Frontal cortex (tissue), 4 donors: Measurements from ENCODE around the gene ARHGAP19. TPM values are rescaled to one million over a fixed set of nuclear protein-coding genes. Genes with fewer than 3 reads are reported as not detected.
A peak's percentile ranks its signal among the peaks of the same experiment; 100 is the strongest.

ENCODE experiments used
- DNase-seq, 2 donors: peaks; one replicate each; pipeline ENCODE4 v3.0.0; 2012; ENCODE audit warnings: low spot score in 2 of 2
- FAIRE-seq: peaks from 2 replicates; lab custom pipeline; 2012; peaks lifted over from hg19 to GRCh38; lab: Jason Lieb, UNC
- total RNA-seq: library from RNA; depleted of rRNA; stranded (reverse); fragments of >200 nt; gene quantifications from one replicate; pipeline ENCODE4 v1.2.3, GENCODE V29; 2014
- donor health status: control.
- donor health status: control.
- donor health status: control.

The ARHGAP19 gene
- total RNA-seq, 1 donor from 2014 or later = 7.7 TPM

DNA sequence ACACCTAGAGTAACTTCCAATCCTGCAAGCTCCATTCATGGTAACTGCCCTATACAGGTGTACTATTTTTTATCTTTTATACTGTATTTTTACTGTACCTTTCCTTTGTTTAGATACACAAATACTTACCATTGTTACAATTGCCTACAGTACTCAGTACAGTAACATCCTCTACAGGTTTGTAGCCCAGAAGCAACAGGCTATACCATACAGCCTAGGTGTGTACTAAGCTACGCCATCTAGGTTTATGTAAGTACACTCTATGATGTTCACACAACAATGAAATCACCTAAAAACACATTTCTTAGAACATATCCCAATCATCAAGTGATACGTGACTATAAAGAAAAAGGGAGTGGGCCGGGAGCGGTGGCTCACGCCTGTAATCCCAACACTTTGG is 53.6 kb downstream of the ARHGAP19 start:
- no peak for DNase-seq
- FAIRE-seq = no peak

DNA sequence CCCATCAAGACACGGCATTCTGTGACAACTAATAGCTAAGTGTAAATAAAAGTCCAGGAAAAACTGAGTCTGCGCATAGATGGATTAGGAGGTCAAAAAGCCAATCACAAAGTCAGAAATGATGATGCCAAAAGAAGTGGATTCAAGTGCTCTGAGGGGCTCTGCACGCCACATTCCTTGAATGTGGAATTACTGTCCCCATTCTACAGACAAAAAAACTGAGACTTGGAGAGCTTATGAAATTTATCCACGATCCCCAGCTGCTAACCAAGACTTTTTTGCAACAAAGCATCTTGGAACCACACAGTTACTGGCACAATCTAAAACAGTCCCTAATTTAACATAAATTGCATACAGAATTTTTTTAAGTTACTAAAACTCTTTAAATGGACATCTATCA is 57.1 kb downstream of the ARHGAP19 start:
- no peak for DNase-seq
- no peak for FAIRE-seq

DNA sequence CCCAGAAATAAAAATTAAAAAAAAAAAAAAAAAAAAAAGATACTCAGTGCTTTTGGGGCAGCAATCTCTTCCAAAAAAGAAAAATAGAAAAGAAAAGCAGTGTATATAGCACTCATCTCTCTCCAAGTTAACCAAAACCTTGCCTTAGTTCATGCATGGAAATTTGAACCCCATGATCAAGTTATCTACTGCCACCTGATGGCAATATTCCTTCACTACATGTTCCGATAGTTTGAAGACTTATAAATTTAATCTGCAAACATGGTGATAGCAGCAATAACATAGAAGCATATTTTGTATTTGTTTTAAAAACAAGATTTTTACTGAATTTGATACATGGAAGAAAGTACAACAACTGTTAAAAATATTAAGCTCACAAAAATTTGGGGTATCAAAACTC is 58.0 kb downstream of the ARHGAP19 start:
- peak; percentile 57 for FAIRE-seq
- DNase-seq = peak in 1 of 2 donors; percentile 18

DNA sequence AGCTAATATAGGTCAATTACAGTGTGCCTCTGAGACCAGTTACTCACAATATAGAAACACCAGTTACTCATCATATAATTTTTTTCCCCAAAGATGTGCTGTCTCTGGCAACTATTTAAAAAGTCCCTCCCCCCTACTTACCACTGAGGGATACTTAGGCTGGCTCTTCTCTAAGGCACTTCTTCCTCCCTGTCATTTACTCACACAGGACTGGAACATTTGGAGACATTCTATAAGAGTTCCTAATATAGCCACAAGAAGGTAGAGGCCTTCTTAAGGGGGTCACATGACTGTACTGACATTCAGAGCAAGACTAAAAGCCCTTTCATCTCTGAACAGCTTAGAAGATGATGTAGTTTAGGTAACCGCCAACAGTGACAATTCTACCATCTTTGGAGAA is 62.3 kb downstream of the ARHGAP19 start:
- no peak for DNase-seq
- FAIRE-seq = no peak

DNA sequence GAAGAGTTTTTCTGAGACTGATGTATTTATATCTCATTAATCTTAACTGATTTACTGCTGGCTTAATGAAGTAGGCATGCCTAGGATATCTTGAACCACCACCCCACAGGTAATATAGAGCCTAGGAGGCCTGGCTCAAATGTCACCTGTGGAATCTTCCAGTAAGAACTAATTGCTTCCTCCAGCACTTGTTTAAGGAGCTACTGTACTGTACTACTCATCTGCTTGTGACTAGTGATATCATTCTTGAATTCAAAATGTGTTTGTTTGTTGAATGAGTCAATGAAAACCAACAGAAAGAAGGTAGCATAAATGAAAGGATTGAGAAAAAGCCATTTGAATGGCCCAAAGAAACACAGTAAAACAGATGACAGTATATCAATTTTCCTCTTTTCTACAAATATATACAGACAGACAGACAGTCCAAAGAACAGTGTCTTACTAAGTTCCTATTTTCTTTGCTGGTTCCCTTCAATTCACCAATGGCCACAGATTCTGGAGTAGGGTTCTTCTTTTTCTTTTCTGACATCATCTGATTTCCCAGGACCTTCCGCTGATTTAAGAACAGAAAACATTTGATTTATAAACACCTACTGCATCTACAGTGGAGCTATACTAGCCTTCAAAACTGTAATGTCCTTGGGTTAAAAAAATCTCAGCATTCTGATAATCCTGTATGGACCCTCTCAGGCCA is 63.0 kb downstream of the ARHGAP19 start:
- FAIRE-seq = no peak

DNA sequence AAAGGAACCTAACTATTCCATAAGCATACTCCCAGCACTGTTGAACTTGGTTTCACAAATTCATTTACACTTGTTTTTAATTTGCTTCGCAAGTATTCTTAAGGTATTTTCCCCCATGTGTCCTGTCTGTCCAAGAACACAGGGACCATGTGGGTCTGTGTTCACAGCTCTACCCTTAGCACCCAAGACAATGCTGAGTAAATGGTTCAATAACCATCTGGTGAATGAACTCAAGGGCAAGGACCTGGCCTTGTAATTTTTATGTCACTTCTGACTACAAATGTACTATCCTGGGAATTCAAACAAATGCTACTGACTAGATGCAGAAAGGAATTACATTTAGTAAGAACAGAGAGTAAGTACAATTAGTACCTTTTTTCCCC is 63.7 kb downstream of the ARHGAP19 start:
- no peak for FAIRE-seq

More for the DNA sequence above, 63.0 kb downstream of the ARHGAP19 start:
- no peak for DNase-seq

DNA sequence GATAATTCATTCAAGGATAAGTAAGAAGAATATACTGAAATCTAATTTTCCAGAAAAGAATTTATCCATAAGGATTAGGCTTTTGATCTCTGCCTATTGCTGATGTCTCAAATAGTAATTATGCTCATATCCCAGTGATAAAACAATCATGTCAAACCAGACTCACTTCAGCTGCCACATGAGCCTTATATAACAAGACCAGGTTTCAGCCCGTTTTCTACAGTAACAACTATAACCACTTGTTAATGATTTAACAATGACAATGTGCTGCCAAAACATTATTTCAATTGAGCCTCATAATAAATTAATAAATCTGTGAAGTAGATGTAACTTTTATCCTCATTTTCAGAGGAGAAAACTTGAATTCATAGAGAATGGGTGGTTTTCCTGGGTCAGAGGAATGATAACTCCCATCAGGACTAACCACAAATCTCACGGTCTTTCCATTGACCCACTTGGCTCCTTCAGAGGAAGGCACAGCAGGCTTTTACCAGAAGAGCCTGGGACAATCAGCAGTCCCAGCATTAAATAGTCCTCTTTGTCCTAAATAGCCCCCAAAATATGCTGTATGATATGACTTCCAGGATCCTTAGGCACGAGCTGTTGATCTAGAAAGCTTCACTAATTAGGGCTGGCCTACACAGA is 64.2 kb downstream of the ARHGAP19 start:
- no peak for DNase-seq
- no peak for FAIRE-seq

More for the DNA sequence above, 63.7 kb downstream of the ARHGAP19 start:
- no peak for DNase-seq

DNA sequence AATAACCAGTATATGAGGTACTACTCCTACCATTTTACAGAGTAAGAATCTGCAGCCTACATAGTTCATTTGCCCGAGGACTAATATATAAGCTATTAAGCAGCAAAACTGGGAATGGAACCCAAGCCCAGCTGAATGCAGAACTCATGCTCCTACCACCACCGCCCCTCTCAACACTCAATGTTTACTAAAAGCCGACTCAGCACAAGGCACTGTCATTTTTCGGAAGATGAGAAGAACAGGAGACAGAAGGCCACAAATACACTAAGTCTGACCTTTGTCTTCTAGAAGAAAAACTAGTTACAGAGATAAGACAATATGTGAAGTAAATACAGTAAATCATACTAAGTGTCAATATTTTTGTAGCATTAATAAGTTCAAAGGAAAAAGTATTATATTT is 66.0 kb downstream of the ARHGAP19 start:
- DNase-seq = no peak

DNA sequence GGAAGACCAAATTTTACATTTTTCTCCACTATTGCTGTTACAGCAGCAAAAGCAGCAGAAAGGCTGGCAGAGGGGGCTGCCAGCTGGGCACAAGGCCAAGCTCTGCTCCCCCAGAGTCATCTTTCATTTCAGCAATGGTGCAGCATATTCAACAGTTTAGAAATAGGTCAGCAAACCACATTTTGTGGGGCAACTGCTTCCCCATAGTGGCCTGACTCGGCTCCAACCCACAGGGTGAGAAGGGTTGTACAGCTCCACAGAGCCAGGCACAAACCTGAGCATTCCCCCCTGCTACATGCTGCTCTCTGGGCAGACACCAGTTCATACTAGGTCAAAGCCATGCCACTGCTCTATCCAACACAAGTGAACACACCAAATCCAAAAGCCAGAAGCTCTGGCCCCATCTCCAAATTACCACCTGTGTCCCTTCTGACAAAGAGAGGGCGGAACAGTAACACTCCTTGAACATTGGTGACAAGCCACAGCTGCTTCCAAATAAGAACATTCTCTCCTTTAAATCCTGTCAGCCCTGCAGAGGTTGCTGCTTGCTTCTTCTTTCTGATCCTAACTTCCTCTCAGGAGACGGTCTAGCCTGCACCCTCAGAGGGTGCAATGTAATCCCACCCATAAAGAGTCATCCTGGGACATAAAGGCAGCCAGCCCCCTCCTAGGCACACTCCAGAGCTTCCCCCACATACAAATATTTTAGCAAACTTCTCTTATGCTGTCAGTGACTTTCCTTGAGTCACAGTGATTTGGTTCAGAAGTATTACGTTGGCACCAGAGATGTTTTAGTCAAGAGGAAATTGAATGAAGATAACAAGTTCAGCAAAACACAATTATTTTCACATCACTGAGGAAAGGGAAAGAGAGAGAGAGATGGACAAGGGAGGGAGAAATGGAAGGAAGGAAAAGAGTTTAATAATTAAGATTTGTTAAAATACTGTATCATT is 67.7 kb downstream of the ARHGAP19 start:
- FAIRE-seq = no peak
- no peak for DNase-seq

More for the DNA sequence above, 66.0 kb downstream of the ARHGAP19 start:
- no peak for FAIRE-seq

DNA sequence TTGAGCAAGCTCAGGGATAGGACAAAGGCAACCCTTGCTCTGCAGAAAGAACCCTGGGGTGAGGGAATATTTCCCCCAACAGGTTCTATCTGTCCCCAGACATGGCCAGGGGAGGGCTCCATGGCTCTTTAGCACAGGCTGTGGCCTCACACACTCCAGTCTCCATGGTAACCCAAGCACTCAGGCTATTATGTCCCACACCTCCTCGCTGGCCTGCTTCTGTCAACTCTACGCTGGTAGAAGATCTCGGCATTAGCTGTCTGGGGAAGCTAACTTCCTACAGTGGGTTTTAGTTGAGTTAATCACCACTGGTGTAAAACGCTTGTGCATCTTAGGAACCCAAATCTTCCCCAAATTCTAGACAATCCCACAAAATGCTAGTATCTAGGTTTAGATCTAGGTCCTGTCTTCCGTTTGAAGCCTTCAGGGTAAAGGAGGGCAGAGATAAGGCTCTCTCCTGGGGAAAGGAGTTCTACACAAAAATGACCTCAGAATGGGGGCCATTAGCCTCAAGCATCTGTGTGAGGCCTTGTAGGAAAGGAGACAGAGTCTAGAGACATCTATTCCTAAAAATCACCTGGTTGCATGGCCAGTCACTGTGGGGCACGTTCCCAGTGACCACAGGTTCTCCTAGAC is 70.0 kb downstream of the ARHGAP19 start:
- no peak for FAIRE-seq

DNA sequence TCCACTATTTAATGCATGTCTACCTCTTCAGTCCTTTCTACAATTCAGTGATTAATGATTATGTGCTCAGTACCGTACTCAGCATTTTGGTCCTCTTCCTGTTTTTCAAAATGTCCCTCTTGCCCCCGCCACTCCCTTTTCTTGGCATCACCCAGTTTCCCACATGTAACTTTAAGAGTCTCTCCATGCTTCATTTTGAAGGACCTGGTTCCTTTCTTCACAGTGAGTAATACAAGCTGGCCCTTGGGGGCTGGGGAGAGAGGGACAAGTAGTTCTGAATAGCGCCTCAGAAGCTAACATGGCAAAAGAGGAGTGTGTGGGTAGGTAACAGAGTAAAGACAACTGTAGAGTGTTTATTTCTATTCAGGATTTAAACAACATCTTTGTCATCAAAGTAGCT is 72.1 kb downstream of the ARHGAP19 start:
- DNase-seq (no peak), FAIRE-seq (no peak)

More for the DNA sequence above, 70.0 kb downstream of the ARHGAP19 start:
- no peak for DNase-seq

DNA sequence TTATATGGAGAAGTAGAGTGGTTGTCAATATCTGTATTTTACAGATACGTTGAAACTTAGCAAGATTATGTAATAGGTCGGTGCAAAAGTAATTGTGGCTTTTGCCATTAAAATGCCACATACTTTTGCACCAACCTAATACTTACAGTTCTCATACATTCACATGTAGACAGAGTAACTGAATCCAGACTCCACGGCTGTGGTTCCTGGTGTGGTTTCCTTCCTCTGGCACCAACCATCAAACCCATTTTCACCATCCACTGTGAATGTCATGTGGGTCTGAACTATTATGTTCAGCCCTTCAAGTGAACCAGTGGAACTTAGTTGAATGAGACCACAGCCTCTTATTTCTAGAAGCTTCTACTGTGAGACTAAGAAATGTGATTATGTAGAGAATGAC is 75.1 kb downstream of the ARHGAP19 start:
- no peak for FAIRE-seq
- no peak for DNase-seq

DNA sequence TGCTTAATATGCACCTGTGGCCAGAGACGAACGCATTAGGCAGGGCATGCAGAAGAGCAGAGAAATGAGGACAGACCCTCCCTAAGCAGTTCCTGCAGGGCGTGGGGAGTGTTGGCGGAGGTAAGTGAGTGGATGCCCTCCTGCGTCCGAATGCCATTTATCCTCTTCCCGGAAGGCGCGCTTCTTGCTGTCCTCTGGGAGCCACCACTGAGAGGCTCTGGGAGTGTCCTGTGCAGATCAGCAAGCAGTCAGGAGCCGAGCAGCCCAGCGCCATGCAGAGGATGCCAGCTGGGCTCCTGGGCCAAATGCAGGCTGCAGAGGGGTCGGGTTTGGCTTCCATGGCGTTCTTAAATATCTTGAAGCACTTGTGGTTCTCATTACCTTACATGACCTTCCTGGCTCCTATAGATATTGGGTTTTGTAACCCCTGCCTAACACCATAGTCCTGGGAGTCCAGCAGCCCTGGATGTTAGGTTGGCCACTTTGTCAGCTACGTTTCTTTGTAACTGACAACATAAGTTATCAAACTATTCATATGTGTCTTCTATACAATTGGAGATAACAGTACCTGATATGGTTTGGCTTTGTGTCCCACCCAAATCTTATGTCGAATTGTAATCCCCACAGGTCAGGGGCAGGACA is 76.7 kb downstream of the ARHGAP19 start:
- DNase-seq (no peak), FAIRE-seq (no peak)

DNA sequence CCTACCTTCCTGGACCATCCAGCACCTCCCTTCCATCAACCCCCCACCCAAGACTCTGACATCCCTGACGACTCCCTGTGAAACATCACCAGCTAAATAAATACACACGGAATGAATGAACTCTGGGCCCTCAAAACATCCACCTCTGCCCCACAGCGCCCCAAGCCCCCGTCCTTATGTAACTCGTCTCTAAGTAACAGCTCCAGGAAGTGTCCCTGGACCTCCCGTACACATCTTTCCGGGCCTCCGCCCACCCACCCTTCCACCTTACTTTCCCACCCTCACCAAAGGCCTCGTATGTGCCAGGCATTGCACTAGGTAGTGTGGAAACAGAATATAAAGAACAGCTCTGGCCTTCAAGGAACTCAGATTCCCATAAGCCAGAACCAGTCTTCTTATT is 79.0 kb downstream of the ARHGAP19 start:
- no peak for DNase-seq
- no peak for FAIRE-seq

DNA sequence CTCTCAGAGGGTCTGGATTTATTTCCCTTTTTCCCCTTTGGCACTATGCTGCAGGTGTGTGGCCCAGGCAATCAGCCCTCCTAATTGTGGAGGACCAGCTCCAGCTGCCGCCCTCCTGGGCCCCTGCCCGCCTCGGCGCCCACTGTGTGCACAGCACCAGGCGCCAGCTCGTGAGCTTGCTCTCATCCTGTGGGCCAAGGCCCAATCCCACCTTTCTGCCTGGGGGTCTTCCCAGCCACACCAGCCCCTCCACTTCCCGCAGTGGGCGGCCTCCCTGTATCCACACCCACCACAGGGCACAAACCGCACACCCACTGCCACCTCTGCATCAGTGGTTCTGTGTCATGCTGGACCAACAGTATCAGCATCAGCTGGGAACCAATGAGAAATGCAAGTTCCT is 81.2 kb downstream of the ARHGAP19 start:
- DNase-seq (no peak), FAIRE-seq (no peak)

DNA sequence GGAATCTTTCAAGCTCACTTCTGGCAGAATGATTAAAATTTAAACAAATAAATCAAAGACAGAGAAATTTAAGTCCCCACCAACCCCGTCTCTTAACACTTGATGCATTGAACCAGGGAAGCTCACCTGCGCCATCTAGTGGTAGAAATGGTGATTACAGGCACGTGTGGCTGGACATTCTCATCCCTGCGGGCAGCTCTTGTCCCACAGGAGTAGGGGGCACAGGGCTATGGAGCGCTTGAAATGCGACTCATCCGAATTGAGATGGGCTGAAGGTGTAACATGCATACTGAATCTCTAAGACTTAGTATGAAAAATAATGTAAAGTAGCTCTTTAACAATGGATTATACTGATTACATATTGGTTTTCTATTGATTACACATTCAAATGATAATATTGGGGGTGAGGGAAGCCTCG is 81.9 kb downstream of the ARHGAP19 start:
- DNase-seq (peak in 1 of 2 donors; percentile 58), FAIRE-seq (no peak)

DNA sequence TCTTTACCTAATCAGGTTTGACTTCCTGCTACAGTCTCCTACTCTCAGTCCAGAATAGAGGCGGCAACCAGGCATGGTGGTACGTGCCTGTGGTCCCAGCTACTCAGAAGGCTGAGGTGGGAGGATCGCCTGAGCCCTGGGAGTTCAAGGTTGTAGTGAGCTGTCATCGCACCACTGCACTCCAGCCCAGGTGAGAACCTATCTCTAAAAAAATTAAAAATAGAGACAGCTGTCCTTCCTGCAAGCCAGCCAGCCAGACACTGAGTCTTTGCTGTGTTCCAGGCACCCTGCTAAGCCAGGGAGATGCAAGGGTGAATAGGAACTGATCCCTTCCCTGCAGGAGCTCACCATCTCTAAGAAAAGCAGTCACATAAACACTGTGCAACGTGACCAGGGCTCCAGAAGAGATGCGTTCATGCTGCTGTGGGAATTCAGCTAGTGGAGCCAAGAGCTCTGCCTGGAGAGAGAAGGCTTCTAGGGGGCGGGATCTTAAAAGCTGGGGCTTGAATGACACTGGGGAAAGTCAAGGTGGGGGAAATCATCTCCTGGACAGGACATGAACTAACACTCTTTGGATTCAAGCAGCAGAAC is 84.6 kb downstream of the ARHGAP19 start:
- FAIRE-seq = no peak

DNA sequence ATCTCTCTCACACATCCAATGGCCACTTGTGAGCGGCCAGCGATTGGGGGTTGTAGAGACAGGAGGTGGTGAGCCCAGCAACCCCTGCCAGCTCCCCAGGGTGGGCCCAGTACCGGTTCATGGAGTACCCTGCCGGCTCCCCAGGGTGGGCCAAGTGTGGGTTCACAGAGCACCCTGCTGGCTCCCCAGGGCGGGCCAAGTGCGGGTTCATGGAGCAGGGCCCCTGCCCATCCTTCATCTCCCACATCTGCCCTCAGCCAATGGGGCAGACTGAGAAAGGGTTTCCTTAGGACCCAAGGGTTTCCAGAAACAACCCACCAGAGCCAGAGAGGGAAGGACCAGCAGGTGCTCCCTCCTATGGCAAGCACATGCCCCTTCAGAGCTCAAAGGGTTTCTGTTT is 85.3 kb downstream of the ARHGAP19 start:
- DNase-seq (no peak), FAIRE-seq (no peak)

More for the DNA sequence above, 84.6 kb downstream of the ARHGAP19 start:
- DNase-seq = no peak
